Measurements from ENCODE around the gene ERF. TPM values are rescaled to one million over a fixed set of nuclear protein-coding genes. Genes with fewer than 3 reads are reported as not detected.

The ERF gene
- total and polyA plus RNA-seq, 7 donors: 18.6 to 42.8 (median 23.6) TPM

GRCh38 chr19:42201489-42202289 lies 53.2 kb downstream of the ERF start:
- 46 to 74% methylated on average over 6 of the region's 6 CpGs for WGBS, 2 donors
- Histone ChIP-seq H3K27ac (peak overlapping the region in 3 of 4 donors; percentile 34 to 64 (median 58)), H3K4me3 (no peak overlapping the region), H3K9me3 (no peaks in the 10 kb centered on the region), H3K27me3 (no peaks in the 10 kb centered on the region), H3K36me3 (peaks cover 14 to 87% (median 27%) of the 10 kb centered on the region in 4 donors), H3K4me1 (peaks cover 0 to 5% (median 0%) of the 10 kb centered on the region in 4 donors)
- intact Hi-C loops (cut with DNase I): no loop called here
- TF ChIP-seq, protein P1, sequence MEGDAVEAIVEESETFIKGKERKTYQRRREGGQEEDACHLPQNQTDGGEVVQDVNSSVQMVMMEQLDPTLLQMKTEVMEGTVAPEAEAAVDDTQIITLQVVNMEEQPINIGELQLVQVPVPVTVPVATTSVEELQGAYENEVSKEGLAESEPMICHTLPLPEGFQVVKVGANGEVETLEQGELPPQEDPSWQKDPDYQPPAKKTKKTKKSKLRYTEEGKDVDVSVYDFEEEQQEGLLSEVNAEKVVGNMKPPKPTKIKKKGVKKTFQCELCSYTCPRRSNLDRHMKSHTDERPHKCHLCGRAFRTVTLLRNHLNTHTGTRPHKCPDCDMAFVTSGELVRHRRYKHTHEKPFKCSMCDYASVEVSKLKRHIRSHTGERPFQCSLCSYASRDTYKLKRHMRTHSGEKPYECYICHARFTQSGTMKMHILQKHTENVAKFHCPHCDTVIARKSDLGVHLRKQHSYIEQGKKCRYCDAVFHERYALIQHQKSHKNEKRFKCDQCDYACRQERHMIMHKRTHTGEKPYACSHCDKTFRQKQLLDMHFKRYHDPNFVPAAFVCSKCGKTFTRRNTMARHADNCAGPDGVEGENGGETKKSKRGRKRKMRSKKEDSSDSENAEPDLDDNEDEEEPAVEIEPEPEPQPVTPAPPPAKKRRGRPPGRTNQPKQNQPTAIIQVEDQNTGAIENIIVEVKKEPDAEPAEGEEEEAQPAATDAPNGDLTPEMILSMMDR (IDR thresholded peaks at IDR 0.05): no peak
- TF ChIP-seq EP300 (IDR thresholded peaks at IDR 0.05): no peak
- TF ChIP-seq POLR2AphosphoS5 (IDR thresholded peaks at IDR 0.05): no peak
- TF ChIP-seq POLR2A (IDR thresholded peaks at IDR 0.05): no peak
- DNase-seq: no peak

GRCh38 chr19:42200116-42200715 lies 54.7 kb downstream of the ERF start:
- Histone ChIP-seq H3K4me3 (no peak overlapping the region), H3K27ac (peak overlapping the region in 1 of 4 donors; percentile 20), H3K9me3 (no peaks in the 10 kb centered on the region), H3K4me1 (peaks cover 0 to 5% (median 0%) of the 10 kb centered on the region in 4 donors), H3K36me3 (peaks cover 14 to 72% (median 24%) of the 10 kb centered on the region in 4 donors), H3K27me3 (no peaks in the 10 kb centered on the region)
- intact Hi-C loops (cut with DNase I): no loop called here
- DNase-seq: no peak
- TF ChIP-seq, protein P1 (IDR thresholded peaks at IDR 0.05): no peak
- TF ChIP-seq EP300 (IDR thresholded peaks at IDR 0.05): no peak
- WGBS, 2 donors: 81 to 95% methylated on average over 5 of the region's 5 CpGs

DNA sequence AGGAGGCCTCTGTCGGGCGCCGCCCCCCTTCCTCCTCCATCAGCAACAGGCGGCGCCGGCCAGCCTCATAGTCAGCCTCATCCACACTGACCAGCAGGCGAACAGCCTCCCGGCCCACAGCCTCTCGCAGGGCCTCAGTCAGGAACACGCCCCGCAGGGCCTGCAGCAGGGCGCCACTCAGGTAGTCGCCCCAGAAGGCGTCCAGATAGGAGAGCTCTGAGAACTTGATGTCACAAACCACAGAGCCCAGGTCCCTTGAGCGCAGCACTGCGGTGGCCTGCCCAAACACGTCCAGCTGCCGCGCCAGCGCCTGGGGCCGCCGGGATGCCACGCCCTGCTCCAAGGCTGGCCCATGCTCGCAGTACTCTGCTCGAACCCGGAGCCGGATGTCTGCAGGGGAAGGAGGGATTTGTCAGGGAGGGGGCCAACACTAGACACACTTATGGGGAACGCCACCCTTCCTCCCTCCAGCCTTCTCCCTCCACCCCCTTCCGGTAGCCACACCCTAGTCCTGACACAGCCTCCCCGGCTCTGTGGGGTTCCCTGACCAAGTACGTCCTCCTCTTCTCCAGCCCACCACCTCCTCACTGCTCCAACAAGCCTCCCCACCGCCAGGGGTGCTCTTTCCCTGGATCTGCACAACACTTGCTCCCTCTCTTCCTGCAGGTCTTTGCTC lies 55.4 kb downstream of the ERF start:
- H3K27me3 ChIP-seq: no peaks in the 10 kb centered on the region
- H3K9me3 ChIP-seq: no peaks in the 10 kb centered on the region
- H3K4me1 ChIP-seq: peaks cover 0 to 5% (median 0%) of the 10 kb centered on the region in 4 donors
- 49 to 80% methylated on average over 32 of the region's 32 CpGs for WGBS, 2 donors
- H3K36me3 ChIP-seq: peaks cover 14 to 66% (median 24%) of the 10 kb centered on the region in 4 donors
- peak overlapping the region in 1 of 4 donors; percentile 20 for H3K27ac ChIP-seq
- H3K4me3 ChIP-seq: no peak overlapping the region
- peak; percentile 76 for DNase-seq
- intact Hi-C loops (cut with DNase I): no loop called here
- TF ChIP-seq POLR2AphosphoS5 (IDR thresholded peaks at IDR 0.05) (no peak), POLR2A (IDR thresholded peaks at IDR 0.05) (no peak), EP300 (IDR thresholded peaks at IDR 0.05) (no peak)
- TF ChIP-seq, protein P1 (IDR thresholded peaks at IDR 0.05): no peak

DNA sequence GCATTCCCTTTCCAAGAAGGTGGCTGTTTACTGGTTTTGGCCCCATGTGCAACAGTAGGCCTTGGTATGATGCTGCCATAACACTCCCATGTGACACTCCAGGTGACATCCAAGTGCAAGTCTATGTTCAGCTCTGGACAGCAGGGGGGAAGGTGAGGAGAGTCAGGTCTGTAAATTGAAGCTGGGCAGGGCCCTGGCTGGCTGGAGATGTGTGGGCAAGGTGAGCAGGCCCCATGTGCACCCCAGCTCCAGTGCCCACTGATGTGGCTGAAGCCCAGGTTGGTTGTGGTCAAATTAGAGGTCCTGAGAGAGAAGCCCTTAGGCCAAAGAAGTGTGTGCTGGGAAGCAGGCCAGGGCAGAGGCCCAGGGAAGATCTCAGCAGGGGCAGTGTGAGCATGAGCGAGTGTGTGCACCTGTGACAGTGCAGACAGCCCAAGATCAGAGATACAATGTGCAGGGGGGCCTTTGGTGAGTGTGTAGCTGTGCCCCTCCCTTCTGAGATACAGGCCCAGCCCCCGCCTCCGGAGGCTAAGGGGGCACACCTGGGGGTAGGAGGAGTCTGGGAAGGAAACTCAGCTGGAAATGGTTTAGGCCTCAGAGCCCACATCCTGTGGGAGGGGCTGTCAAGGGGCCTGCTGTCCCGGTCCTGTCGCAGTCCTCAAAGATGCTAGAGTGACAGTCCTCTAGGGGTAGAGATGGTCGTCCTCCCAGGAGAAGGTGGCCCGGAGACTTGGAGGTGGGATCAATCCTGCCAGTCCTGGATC lies 56.1 kb downstream of the ERF start:
- Histone ChIP-seq H3K27me3 (no peaks in the 10 kb centered on the region), H3K27ac (peak overlapping the region in 1 of 4 donors; percentile 14), H3K36me3 (peaks cover 14 to 59% (median 20%) of the 10 kb centered on the region in 4 donors), H3K9me3 (no peaks in the 10 kb centered on the region), H3K4me3 (no peak overlapping the region), H3K4me1 (peaks cover 0 to 5% (median 0%) of the 10 kb centered on the region in 4 donors)
- intact Hi-C loops (cut with DNase I): no loop called here
- DNase-seq: no peak
- 39 to 80% methylated on average over 7 of the region's 7 CpGs for WGBS, 2 donors
- TF ChIP-seq POLR2AphosphoS5 (IDR thresholded peaks at IDR 0.05) (no peak), POLR2A (IDR thresholded peaks at IDR 0.05) (no peak), EP300 (IDR thresholded peaks at IDR 0.05) (no peak)
- TF ChIP-seq, protein P1 (IDR thresholded peaks at IDR 0.05): no peak

Measured in sigmoid colon (tissue), 7 donors.